ENCODE results near the gene ZSCAN20. TPM values are rescaled to one million over a fixed set of nuclear protein-coding genes. Genes with fewer than 3 reads are reported as not detected.

The ZSCAN20 gene
- total RNA-seq, 2 donors from 2014 or later: 4.8 to 5.3 TPM

DNA sequence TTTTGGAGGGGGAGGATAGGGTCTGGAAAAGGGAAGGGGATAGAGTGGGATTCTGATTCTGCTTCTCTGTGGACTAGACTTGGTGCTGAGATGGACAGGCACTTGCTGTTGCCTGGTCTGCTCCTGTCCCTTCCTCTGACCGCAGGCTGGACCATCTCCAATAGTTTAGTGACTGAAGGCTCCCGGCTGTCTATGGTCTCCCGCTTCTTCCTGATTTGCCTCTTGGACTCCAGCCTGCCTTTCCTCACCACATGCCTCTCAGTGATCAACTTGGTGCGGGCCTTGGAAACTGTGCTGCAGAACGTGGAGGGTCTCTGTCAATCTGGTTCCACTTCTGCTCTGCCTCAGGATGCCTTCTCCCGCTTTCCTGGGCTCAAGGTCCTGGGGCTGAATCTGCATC is 6.3 kb upstream of the ZSCAN20 start:
- DNase-seq (ENCODE audit: low spot score in 2 of 2) (no peak), ATAC-seq (no peak)
- Mint-ChIP-seq H3K9me3 (no peaks in the 10 kb centered on the region), H3K27ac (no peak overlapping the region), H3K36me3 (no peaks in the 10 kb centered on the region)

DNA sequence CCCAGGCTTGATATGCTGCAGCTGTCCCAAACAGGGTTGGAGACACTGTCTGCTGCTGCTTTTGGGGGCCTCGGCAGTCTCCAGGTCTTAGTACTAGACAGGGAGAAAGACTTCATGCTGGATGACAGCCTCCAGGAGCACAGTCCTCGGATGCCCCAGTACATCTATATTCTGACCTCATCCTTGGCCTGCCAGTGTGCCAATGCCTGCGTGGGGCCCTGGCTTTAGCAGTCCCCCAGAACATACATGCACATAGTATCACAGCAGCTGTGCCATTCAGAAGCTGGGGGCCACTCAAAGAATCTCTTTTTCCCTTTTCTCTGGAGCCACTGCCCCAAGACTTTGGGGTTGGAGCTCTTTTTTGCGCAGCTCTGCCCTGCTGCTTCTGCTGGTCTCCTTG is 4.4 kb upstream of the ZSCAN20 start:
- no peak overlapping the region for H3K27ac Mint-ChIP-seq
- ATAC-seq (no peak), DNase-seq (ENCODE audit: low spot score in 2 of 2) (no peak)
- H3K9me3 Mint-ChIP-seq: no peaks in the 10 kb centered on the region
- H3K36me3 Mint-ChIP-seq: no peaks in the 10 kb centered on the region

DNA sequence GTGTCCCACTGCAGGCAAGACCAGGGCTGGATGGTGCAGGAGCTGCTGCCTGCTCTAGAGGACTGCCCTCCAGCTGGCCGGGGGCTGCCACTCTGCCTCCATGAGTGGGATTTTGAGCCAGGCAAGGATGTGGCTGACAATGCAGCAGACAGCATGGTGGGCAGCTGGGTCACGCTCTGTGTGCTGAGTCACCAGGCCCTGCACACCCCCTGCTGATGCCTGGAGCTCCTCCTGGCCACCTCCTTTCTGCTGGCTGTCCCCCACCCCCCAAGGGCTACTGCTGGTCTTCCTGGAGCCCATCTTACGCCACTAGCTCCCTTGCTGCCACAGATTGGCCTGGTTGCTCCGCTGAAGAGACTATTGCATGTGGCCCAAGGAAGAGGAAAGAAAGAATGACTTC is 3.9 kb upstream of the ZSCAN20 start:
- Mint-ChIP-seq H3K27ac (no peak overlapping the region), H3K36me3 (no peaks in the 10 kb centered on the region), H3K9me3 (no peaks in the 10 kb centered on the region)
- no peak for ATAC-seq
- DNase-seq (ENCODE audit: low spot score in 2 of 2): no peak

DNA sequence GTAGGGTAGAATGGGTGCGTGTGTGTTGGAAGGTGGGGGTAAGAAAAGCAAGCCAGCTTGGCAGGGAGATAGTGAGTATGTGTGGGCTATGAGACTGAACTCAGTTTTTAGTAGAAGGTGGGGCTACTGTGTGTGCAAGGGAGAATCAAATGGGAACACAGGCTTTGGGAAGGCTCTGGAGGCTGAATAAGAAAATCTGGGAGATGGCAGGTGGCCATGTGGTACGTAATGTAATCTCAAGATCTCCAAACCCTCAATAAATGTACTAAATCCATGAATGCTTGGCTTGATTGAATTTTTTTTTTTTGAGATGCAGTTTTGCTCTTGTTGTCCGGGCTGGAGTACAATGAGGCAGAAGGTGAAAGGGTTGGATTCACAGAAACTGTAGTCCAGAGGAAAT is 3.5 kb upstream of the ZSCAN20 start:
- no peak for DNase-seq (ENCODE audit: low spot score in 2 of 2)
- Mint-ChIP-seq H3K36me3 (no peaks in the 10 kb centered on the region), H3K27ac (no peak overlapping the region), H3K9me3 (no peaks in the 10 kb centered on the region)
- no peak for ATAC-seq

DNA sequence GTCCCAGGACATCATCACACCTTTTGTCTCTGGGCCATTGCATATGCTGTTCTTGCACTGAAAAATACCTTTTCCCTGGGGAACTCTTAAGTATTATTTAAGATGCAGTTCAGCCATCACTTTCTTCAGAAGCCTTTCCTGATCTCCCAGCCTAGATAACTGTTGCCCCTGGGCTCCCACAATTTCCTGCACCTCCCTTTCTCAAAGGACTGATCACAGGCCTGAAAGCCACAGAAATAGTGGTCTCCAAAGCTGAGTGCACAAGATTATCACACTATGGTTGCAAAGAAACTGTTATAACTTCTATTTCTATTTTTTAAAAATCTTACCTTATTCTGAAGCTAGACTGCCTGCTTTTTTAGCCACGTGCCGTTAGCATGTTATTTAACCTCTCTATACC is 2.8 kb upstream of the ZSCAN20 start:
- H3K36me3 Mint-ChIP-seq: no peaks in the 10 kb centered on the region
- DNase-seq (ENCODE audit: low spot score in 2 of 2) (no peak), ATAC-seq (no peak)
- H3K9me3 Mint-ChIP-seq: no peaks in the 10 kb centered on the region
- H3K27ac Mint-ChIP-seq: no peak overlapping the region

DNA sequence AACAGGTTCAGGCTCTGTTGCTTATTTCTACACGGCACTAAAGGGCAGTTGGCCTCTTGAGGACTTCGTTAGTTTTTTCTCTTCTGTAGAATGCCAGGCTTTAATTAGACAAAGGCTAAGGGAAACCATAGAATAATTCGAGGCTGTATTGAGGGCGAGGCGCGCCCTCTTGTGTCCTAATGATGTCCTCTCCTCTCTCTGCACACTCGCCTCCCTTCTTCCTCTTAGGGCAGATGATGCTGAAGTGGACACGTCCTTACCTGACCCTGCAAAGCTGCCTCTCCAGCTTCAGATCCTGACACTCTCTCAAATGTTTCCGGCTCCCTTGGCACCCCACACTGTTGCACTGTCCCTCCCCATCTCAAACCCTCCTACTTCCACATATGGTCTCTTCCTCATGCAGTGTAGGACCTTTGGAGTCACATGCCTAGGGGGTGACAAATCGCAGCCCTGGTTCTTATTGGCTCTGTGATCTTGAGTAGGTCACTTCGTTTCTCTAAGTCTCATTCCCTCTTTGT is 1.9 kb upstream of the ZSCAN20 start:
- no peaks in the 10 kb centered on the region for H3K36me3 Mint-ChIP-seq
- DNase-seq (ENCODE audit: low spot score in 2 of 2): peak in 1 of 2 donors; percentile 55
- H3K27ac Mint-ChIP-seq: no peak overlapping the region
- ATAC-seq: peak; percentile 58 to 61
- H3K9me3 Mint-ChIP-seq: no peaks in the 10 kb centered on the region

DNA sequence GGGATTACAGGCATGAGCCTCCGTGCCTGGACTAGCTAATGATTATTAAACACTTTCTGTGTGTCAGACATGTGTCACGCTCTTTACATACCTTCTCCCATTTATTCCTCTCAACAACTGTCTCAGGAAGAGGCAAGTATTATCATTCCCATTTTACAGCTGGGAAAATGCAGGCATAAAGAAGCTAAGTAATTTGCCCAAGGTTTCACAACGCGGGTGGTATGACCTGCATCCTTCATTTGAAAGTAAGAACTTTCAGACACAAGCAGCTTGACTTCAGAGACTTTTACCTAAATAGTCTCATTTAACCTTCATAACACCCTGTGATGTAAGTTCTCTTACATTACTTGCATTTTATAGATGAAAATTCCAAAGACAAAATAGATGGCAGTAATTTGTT is 1.0 kb upstream of the ZSCAN20 start:
- Mint-ChIP-seq H3K27ac (peak overlapping the region in 1 of 2 donors; percentile 88), H3K9me3 (no peaks in the 10 kb centered on the region), H3K36me3 (no peaks in the 10 kb centered on the region)
- ATAC-seq: no peak
- no peak for DNase-seq (ENCODE audit: low spot score in 2 of 2)

DNA sequence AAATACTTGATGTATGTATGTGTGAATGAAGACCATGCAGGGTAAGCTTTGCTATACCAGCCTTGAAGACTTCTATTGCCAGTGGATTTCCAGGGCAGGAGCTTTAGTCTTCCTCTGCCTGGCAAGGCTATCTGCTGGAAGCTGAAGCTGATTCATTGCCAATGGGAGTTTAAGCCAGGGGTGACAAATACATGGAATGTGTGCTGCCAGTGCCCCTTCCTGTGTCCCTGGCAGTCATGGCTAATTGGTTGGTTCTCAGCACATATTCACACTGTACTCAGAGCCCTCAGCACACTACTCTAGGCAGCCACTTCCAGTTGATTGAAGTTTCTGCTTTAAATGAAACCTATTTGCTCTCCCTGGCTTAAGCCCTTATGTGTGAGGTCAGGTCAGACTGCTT is 1.5 kb downstream of the ZSCAN20 start:
- ATAC-seq (no peak), DNase-seq (ENCODE audit: low spot score in 2 of 2) (no peak)
- no peak overlapping the region for H3K27ac Mint-ChIP-seq
- no peaks in the 10 kb centered on the region for H3K9me3 Mint-ChIP-seq
- H3K36me3 Mint-ChIP-seq: no peaks in the 10 kb centered on the region

DNA sequence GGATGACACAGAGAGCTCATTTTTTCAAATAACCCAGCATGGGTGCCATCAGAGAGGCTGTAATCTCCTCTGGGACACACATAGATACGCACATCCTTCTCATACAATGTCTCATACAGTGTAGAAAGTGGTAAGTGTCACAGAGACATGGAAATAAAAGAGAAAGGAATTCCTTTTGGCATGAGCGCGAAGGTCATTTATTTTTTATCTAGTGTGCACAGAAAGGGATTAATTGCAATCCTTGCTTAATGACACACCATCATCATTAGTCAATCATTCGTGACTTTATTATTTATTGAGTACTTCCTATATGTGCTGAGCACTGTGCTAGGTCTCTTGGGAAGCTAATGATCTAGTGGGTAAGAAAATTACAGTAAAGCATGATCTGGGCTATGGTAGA is 5.0 kb downstream of the ZSCAN20 start:
- H3K9me3 Mint-ChIP-seq: no peaks in the 10 kb centered on the region
- H3K36me3 Mint-ChIP-seq: no peaks in the 10 kb centered on the region
- no peak for ATAC-seq
- H3K27ac Mint-ChIP-seq: peak overlapping the region in 1 of 2 donors; percentile 5
- DNase-seq (ENCODE audit: low spot score in 2 of 2): no peak

DNA sequence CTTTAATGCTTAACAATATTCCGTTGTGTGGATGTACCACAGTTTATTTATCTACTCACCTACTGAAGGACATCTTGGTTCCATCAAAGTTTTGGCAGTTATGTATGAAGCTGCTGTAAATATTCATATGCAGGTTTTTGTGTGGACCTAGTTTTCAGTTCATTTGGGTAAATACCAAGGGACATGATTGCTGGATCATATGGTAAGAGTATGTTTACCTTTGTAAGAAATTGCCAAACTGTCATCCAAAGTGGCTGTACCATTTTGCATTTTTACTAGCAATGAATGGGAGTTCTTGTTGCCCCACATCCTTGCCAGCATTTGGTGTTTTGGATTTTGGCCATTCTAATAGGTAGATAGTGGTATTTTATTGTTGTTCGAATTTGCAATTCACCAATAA is 10.0 kb downstream of the ZSCAN20 start:
- H3K36me3 Mint-ChIP-seq: peaks cover 29 to 31% of the 10 kb centered on the region in 2 donors
- ATAC-seq (no peak), DNase-seq (ENCODE audit: low spot score in 2 of 2) (no peak)
- no peak overlapping the region for H3K27ac Mint-ChIP-seq
- peaks cover 0 to 10% of the 10 kb centered on the region in 2 donors for H3K9me3 Mint-ChIP-seq

DNA sequence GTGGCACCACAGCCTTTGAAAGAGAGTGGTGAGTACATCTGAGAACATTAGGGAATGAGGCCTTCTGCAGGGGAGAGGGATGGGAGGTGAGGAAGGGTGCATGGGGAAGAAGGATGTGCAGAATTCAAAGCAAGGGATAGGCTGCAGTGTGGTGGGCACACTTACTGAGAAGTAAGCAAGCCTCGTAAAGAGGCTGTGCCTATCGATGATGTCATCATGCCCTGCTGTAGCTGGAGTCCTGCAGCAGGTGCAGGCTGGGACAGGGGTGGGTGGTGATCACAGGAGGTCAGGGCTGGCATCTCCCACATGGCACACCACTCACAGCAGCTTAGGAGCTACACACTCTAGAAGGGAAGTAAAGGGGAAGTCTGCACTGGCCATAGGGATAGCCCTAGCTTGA is 16.2 kb downstream of the ZSCAN20 start:
- ATAC-seq (no peak), DNase-seq (ENCODE audit: low spot score in 2 of 2) (no peak)
- Mint-ChIP-seq H3K9me3 (peaks cover 4 to 17% of the 10 kb centered on the region in 2 donors), H3K36me3 (peaks cover 59 to 82% of the 10 kb centered on the region in 2 donors), H3K27ac (no peak overlapping the region)

DNA sequence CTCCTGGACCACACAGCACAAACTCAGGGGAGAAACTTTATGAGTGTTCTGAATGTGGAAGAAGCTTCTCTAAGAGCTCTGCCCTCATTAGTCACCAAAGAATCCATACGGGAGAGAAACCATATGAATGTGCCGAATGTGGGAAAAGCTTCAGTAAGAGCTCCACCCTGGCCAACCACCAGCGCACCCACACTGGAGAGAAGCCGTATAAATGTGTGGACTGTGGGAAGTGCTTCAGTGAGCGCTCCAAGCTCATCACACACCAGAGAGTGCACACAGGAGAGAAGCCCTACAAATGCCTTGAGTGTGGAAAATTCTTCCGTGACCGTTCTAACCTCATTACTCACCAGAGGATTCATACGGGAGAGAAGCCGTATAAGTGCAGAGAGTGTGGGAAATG is 22.5 kb downstream of the ZSCAN20 start:
- H3K9me3 Mint-ChIP-seq: peaks cover 38 to 44% of the 10 kb centered on the region in 2 donors
- ATAC-seq (no peak), DNase-seq (ENCODE audit: low spot score in 2 of 2) (no peak)
- H3K36me3 Mint-ChIP-seq: peaks cover 57 to 70% of the 10 kb centered on the region in 2 donors
- H3K27ac Mint-ChIP-seq: no peak overlapping the region

DNA sequence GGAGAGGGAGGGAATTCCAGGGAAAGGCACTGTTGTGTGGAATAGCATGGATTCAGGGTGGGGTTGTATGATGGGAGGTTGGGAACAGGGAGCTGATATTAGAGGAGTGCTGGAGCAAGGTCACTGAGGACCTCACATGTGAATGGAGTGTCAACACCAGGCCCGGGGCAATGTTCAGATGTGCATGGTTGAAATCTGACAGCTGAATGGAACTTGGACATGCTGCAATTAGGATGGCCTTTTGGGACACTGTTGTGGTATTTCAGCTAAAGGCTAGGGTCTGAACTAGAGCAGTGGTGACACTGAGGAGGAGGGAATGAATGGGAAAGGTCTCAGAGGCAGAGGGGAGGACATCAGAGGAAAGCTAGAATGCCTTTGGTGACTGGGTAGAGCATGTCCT is 25.0 kb downstream of the ZSCAN20 start:
- DNase-seq (ENCODE audit: low spot score in 2 of 2): no peak
- H3K9me3 Mint-ChIP-seq: peaks cover 38 to 45% of the 10 kb centered on the region in 2 donors
- H3K36me3 Mint-ChIP-seq: peaks cover 46 to 48% of the 10 kb centered on the region in 2 donors
- no peak for ATAC-seq
- H3K27ac Mint-ChIP-seq: no peak overlapping the region

DNA sequence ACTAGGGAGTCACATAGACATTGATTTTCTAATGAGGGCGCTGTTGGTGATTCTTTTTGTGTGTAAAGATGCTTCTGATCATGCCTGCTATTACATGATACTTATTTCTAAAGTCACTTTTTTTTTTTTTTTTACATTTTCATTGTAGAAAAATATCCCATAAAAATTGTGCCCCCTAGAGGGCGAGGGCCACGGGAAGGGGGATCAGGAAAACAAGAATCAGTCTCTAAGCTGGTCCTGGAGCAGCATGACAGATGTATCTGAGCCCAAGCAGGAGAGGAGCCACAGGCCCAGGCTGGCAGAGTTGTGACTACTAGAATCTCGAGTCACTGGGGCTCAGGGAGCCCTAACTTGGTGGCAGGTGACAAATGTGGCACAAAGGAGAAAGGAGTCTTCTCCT is 28.1 kb downstream of the ZSCAN20 start:
- Mint-ChIP-seq H3K27ac (no peak overlapping the region), H3K36me3 (peaks cover 16 to 21% of the 10 kb centered on the region in 2 donors), H3K9me3 (peaks cover 18 to 29% of the 10 kb centered on the region in 2 donors)
- DNase-seq (ENCODE audit: low spot score in 2 of 2) (no peak), ATAC-seq (no peak)

DNA sequence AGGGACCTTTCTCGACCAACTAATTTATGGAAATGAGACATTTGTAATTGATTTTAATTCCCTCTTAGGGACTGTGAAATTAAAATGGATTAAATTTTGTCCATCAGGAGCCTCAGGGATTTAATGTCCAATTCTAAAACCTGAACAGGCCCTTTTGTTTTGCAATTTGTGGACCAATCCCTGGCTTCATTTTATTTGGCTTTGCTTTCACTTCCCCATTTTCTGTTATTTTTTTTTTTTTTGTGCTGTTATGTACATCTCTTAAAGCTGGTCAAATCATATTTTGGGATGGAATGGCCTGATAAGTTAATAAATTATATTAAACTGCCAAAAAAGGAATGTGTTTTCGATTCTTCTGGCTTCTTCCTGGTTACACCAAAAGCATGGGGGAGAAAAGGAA is 28.9 kb downstream of the ZSCAN20 start:
- DNase-seq (ENCODE audit: low spot score in 2 of 2): no peak
- H3K27ac Mint-ChIP-seq: no peak overlapping the region
- no peak for ATAC-seq
- H3K36me3 Mint-ChIP-seq: peaks cover 9 to 13% of the 10 kb centered on the region in 2 donors
- H3K9me3 Mint-ChIP-seq: peaks cover 15 to 26% of the 10 kb centered on the region in 2 donors

DNA sequence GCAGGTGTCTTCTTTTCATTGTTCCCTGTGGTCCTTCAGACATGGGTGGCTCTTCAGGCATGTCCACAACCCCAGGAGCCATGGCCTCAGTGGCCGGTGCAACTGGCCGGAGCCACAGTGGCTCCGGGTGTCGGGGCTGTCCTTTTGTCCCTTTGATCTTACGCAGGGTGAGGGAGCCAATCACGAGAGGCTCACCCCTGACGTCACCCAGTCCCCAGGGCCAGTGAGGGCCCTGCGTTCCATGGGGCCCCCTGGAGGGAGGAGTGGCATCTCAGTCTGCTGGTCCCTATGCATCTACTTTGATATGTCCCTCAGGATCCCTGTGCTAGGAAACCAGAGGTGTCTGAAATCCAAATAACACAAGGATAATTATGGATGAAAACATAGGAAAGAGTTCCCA is 29.3 kb downstream of the ZSCAN20 start:
- Mint-ChIP-seq H3K9me3 (peaks cover 14 to 24% of the 10 kb centered on the region in 2 donors), H3K27ac (no peak overlapping the region), H3K36me3 (peaks cover 6 to 13% of the 10 kb centered on the region in 2 donors)
- DNase-seq (ENCODE audit: low spot score in 2 of 2) (no peak), ATAC-seq (no peak)

DNA sequence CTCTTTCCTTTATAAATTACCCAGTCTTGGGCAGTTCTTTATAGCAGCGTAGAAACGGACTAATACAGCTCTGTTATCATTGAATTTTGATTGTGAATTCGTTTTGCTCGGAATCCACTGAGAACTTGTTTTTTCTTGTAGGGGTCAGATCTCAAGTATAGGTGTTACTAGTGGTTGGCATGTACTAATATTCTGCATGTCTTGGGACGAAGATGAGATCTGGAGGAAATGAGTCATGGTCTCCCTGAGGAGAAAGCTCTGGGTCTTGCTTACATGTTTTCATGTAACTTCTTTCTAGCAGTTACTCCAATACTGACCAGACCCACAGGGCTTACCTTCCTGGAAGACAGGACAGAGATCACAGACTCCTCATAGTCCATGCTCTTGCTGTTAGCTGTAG is 30.3 kb downstream of the ZSCAN20 start:
- ATAC-seq (no peak), DNase-seq (ENCODE audit: low spot score in 2 of 2) (no peak)
- Mint-ChIP-seq H3K27ac (no peak overlapping the region), H3K9me3 (peaks cover 5 to 16% of the 10 kb centered on the region in 2 donors), H3K36me3 (peaks cover 6 to 8% of the 10 kb centered on the region in 2 donors)

DNA sequence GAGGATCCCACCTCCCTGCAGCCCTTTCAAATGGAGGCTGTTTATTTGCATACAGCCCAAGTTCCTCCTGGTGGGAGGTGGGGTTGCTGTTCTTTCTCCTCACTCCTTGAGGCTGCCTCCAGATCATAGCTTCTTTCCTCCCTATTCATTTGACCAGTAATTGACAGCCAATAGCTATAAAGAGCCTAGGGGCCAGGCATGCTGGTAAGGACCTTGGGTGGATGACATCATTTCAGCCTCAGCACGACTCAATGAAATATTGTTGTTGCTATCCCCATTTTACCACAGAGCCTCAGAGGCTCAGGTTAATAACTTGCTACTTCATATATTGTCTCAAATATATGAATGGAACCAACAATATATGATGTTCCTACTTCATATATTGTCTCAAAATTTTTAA is 31.1 kb downstream of the ZSCAN20 start:
- Mint-ChIP-seq H3K36me3 (peaks cover 6 to 8% of the 10 kb centered on the region in 2 donors), H3K27ac (no peak overlapping the region), H3K9me3 (peaks cover 4 to 16% of the 10 kb centered on the region in 2 donors)
- DNase-seq (ENCODE audit: low spot score in 2 of 2) (no peak), ATAC-seq (no peak)

DNA sequence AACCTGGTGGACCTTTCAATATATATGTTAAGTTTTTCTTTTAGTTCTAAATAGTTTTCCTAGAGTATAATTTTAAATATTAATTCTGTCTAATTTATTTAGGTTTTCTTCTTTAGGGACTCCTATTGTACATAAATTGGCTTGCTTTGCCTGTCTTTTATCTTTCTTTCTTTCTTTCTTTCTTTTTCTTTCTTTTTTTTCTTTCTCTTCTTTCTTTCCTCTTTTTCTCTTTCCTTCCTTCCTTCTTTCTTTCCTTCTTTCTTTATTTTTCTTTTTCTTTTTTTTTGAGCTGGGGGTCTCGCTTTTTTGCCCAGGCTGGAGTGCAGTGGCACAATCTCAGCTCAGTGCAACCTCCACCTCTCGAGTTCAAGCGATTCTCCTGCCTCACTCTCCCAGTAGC is 35.2 kb downstream of the ZSCAN20 start:
- no peak overlapping the region for H3K27ac Mint-ChIP-seq
- no peak for ATAC-seq
- peaks cover 0 to 3% of the 10 kb centered on the region in 2 donors for H3K9me3 Mint-ChIP-seq
- no peak for DNase-seq (ENCODE audit: low spot score in 2 of 2)
- H3K36me3 Mint-ChIP-seq: no peaks in the 10 kb centered on the region
